Suprapubic skin (tissue), 4 donors: ENCODE measurements around the gene DNAAF8.

Experiments
- EP300 ChIP-seq: sonication (generic); formaldehyde crosslinking; IDR thresholded peaks from one replicate; pipeline ENCODE4 v1.6.1; 2017; ENCODE audit warnings: antibody characterized with exemption
- POLR2A ChIP-seq, 2 donors: fragments of 450-650 bp; IDR thresholded peaks; one replicate each; pipeline ENCODE4 v1.6.1; 2017; ENCODE audit warnings: antibody characterized with exemption in 2 of 2, mild to moderate bottlenecking in 2 of 2, moderate library complexity in 2 of 2
- POLR2AphosphoS5 ChIP-seq, 3 donors: sonication (generic); formaldehyde crosslinking; IDR thresholded peaks; one replicate each; pipeline ENCODE4 v1.6.1; 2017; ENCODE audit warnings: antibody characterized with exemption in 3 of 3
- TF ChIP-seq, protein P1 (sequence below), 2 donors: fragments of 200-600 bp in 1 of 2; fragments of 450-650 bp in 1 of 2; sonication (generic) in 1 of 2; IDR thresholded peaks; one replicate each; pipeline ENCODE4 v1.5.1; 2016 to 2019; ENCODE audit warnings: antibody characterized with exemption in 2 of 2, mild to moderate bottlenecking in 1 of 2, moderate library complexity in 1 of 2

DNA sequence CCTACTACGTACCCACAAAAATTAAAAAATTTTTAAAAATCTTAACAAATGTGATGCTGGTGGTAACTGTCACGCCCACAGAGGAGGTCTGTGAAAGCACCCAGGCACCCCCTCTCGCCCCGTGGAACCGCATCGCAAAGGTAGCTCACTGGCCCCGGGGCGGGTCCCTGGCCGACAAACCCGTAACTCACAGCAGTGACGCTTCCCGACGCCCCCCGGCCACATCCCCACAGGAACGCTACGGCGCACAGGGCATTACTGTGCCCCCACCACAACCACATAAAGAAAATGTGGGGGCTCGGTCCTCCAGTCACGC lies 632 bp upstream of the DNAAF8 start:
- TF ChIP-seq, protein P1, sequence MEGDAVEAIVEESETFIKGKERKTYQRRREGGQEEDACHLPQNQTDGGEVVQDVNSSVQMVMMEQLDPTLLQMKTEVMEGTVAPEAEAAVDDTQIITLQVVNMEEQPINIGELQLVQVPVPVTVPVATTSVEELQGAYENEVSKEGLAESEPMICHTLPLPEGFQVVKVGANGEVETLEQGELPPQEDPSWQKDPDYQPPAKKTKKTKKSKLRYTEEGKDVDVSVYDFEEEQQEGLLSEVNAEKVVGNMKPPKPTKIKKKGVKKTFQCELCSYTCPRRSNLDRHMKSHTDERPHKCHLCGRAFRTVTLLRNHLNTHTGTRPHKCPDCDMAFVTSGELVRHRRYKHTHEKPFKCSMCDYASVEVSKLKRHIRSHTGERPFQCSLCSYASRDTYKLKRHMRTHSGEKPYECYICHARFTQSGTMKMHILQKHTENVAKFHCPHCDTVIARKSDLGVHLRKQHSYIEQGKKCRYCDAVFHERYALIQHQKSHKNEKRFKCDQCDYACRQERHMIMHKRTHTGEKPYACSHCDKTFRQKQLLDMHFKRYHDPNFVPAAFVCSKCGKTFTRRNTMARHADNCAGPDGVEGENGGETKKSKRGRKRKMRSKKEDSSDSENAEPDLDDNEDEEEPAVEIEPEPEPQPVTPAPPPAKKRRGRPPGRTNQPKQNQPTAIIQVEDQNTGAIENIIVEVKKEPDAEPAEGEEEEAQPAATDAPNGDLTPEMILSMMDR (IDR thresholded peaks at IDR 0.05) = no peak
- TF ChIP-seq POLR2AphosphoS5 (IDR thresholded peaks at IDR 0.05) (no peak), POLR2A (IDR thresholded peaks at IDR 0.05) (no peak), EP300 (no peak)
